D721Med (cell line): ENCODE measurements around the gene TMEM244.

Source experiments
- DNase-seq: peaks from one replicate; pipeline ENCODE4 v3.0.0; 2011; ENCODE audit warnings: low spot score; ENCODE audit not compliant: insufficient read length
- FAIRE-seq: peaks from 2 replicates; lab custom pipeline; 2011; peaks lifted over from hg19 to GRCh38; lab: Jason Lieb, UNC
- TF ChIP-seq, protein P1 (sequence below): IDR thresholded peaks from 2 replicates; pipeline ENCODE4 v1.5.1; 2012; ENCODE audit warnings: mild to moderate bottlenecking, control low read depth; ENCODE audit not compliant: insufficient read depth; ENCODE audit errors: missing control alignments

TMEM244 gene

DNA sequence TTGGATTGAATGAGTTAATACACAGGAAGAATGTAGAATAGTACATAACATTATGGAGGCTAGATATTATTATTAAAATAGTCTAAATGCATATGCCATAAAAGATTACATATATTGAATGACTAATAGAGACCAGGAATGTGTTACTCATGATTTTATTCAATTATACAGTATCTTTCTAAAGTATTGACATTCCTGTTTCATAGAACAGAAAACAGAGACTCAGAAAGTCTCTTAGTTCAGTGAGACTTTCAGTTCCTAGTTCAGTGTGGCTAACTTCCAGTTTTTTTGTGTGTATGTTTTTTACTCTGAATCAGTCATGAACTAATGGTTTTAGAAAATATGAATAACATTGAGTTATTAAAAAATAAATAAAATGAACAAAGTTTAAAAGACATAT is 34.6 kb upstream of the TMEM244 start:
- DNase-seq (no peak), FAIRE-seq (no peak)
- TF ChIP-seq, protein P1, sequence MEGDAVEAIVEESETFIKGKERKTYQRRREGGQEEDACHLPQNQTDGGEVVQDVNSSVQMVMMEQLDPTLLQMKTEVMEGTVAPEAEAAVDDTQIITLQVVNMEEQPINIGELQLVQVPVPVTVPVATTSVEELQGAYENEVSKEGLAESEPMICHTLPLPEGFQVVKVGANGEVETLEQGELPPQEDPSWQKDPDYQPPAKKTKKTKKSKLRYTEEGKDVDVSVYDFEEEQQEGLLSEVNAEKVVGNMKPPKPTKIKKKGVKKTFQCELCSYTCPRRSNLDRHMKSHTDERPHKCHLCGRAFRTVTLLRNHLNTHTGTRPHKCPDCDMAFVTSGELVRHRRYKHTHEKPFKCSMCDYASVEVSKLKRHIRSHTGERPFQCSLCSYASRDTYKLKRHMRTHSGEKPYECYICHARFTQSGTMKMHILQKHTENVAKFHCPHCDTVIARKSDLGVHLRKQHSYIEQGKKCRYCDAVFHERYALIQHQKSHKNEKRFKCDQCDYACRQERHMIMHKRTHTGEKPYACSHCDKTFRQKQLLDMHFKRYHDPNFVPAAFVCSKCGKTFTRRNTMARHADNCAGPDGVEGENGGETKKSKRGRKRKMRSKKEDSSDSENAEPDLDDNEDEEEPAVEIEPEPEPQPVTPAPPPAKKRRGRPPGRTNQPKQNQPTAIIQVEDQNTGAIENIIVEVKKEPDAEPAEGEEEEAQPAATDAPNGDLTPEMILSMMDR, result no peak

DNA sequence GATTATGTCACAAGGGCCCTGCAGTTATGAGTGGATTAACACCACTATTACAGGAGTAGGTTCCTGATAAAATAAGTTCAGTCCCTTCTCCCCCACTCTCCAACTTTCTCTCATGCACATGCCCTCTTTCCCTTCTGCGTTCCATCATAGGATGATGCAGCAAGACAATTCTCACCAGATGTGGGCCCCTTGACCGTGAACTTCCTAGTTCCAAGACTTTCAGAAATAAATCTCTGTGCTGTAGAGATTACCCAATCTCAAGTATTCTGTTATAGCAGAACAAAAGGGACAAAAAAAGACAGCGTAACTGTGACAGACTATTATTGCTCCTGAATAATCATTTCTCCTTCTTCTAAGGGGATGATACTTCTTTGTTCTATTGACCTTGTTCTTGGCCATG is 33.8 kb upstream of the TMEM244 start:
- no peak for FAIRE-seq
- TF ChIP-seq, protein P1, result no peak
- no peak for DNase-seq

DNA sequence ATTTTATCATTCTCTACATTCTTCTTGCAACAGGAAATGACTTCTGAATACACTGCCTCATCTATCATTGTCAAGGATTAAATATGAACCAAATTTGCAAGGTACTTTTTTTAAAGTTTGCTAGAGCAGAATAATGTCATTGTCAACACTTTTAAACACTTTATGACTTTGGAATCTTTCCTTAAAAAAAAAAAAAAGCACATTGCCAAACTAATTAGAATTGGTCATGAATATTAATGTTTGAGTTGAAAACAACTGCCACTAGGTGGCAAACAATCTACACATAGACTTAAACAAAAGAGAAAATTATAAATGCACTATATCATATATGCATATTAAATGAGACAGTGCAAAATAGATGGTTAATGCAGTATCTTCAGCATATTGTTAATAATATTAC is 32.5 kb upstream of the TMEM244 start:
- DNase-seq, result no peak
- TF ChIP-seq, protein P1, result peak; percentile 29
- no peak for FAIRE-seq

DNA sequence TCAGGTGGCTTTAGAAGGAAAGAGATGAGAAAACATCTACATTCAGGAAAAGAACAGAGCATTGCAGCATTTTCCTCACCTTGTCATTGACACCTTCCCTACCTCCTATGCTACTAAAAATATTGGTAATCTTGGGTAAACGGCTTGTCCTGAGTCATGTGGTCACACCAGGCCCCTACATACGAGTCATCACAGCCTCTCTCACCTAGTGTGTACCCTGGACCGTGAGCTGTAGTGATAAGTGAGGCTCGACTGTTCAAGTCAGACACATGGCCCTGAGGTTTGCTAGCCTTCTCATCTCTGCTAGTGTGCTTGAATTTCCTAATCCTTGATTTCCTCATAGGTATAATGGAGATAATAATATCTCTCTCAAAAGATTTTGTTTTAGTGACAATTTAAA is 29.6 kb upstream of the TMEM244 start:
- TF ChIP-seq, protein P1, result no peak
- no peak for FAIRE-seq
- DNase-seq, result no peak

DNA sequence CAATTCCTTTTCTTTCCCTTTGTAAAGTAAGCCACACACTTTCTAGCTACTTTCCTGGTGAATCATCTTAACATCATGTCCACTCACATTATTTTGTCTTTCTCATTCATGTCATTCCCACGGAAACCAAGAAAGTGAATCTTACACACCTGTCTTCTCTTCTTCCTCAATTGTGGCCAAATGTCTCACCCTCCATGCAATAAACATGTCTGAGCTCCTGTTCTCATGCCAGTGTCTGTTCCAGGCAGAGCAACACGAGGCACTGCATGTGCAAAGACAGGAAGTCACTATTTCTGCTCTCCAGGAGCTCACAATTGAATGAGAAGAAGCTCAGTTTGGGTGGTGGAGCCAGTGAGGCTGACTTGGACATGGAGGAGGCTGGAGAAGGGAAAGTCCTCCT is 29.0 kb upstream of the TMEM244 start:
- no peak for FAIRE-seq
- TF ChIP-seq, protein P1, result no peak
- DNase-seq, result no peak

DNA sequence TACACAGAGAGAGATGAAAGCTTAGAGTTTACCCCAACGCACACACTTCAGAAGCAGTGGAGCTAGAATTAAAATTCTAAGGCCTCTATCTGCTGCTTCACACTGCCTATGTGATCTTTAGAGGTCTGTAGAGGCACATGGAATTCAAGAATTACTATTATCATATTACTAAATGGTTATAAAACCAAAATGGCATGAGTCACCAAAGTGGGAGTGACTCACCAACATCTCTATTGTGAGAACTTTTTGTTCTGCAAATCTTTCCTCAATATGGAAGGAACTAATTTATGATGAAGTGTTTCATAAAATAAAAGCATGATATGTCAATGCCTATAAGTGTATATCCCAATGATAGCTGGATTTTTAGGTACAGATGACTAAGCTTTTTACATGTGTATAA is 28.5 kb upstream of the TMEM244 start:
- FAIRE-seq, result no peak
- TF ChIP-seq, protein P1, result no peak
- no peak for DNase-seq

DNA sequence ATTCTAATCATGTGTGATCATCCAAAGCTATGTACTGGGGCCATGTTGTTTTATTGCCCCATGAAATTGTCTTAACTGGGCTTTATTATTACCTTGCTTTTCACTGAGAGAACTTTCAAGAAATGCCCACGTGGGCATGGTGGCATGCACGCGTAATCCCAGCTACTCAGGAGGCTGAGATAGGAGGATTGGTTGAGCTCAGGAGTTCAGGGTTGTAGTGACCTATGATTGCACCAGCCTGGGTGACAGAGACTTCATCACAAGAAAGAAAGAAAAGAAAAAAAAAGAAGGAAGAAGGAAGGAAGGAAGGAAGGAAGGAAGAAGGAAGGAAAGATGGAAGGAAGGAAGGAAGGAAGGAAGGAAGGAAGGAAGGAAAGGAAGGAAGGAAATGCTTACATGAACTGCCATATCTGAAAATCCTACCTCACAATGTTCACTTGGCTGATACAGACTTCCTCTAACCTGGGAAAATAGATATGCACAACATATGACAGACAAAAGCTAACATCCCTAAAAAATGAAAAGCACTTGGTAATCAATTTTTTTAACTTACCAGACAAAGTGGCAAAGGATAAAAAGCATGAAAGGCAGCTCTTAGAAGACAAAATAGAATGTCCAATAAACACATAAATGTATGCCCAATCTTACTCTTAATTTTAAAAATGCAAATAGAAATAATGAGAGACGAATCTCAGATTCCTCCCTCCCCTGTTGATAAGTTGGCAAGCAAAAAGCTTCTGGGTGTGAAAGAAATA is 25.5 kb upstream of the TMEM244 start:
- no peak for FAIRE-seq
- no peak for DNase-seq
- TF ChIP-seq, protein P1, result no peak
